ENCODE data around the gene SF3B2. TPM values are rescaled to one million over a fixed set of nuclear protein-coding genes. Genes with fewer than 3 reads are reported as not detected.

The SF3B2 gene
- total RNA-seq, 2 donors from 2014 or later: 112 to 255 TPM

DNA sequence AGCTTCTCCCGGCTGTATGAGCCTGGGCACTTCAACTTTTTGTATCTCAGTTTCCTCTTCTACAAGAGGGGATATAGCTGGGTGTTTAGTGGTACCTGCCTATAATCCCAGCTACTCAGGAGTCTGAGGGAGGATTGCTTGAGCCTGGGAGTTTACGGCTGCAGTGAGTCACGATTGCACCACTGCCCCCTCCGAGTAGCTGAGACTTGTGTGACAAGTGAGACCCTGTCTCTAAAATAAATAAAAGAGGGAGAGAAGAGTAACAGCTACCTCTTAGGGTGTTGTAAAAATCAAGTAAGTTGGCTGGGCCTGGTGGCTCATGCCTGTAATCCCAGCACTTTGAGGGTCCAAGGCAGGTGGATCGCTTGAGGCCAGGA, 15.8 kb upstream of the SF3B2 start:
- 77 to 81% methylated on average over 5 of the region's 5 CpGs for WGBS, 2 donors
- no peaks in the 10 kb centered on the region for H3K9me3 ChIP-seq
- no peaks in the 10 kb centered on the region for H3K36me3 ChIP-seq (replicated peaks in 1 of 2; ENCODE audit: insufficient read depth in 1 of 2, low read depth in 2 of 2)
- no peak for ATAC-seq
- intact Hi-C loops (cut with DNase I): no loop called here
- no peaks in the 10 kb centered on the region for H3K27me3 ChIP-seq
- peaks cover 10% of the 10 kb centered on the region for H3K4me1 ChIP-seq
- TF ChIP-seq, protein P1, sequence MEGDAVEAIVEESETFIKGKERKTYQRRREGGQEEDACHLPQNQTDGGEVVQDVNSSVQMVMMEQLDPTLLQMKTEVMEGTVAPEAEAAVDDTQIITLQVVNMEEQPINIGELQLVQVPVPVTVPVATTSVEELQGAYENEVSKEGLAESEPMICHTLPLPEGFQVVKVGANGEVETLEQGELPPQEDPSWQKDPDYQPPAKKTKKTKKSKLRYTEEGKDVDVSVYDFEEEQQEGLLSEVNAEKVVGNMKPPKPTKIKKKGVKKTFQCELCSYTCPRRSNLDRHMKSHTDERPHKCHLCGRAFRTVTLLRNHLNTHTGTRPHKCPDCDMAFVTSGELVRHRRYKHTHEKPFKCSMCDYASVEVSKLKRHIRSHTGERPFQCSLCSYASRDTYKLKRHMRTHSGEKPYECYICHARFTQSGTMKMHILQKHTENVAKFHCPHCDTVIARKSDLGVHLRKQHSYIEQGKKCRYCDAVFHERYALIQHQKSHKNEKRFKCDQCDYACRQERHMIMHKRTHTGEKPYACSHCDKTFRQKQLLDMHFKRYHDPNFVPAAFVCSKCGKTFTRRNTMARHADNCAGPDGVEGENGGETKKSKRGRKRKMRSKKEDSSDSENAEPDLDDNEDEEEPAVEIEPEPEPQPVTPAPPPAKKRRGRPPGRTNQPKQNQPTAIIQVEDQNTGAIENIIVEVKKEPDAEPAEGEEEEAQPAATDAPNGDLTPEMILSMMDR (IDR thresholded peaks at IDR 0.05): no peak
- TF ChIP-seq POLR2A (IDR thresholded peaks at IDR 0.05): no peak
- H3K4me3 ChIP-seq: no peak overlapping the region
- no peak overlapping the region for H3K27ac ChIP-seq
- DNase-seq: no peak

DNA sequence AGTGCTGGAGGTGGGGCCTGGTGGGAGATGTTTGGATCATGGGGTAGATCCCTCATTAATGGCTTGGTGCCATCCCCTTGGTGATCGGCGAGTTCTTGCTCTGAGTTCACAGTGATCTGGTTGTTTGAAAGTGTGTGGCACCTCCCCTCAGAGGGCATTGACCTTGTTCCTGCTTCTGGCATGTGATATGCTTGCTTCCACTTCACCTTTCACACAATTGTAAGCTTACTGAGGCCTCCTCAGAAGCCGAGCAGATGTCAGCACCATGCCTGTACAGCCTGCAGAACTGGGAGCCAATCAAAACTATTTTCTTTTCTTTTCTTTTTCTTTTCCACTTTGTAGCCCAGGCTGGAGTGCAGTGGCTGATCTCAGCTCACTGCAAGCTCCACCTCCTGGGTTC, 14.8 kb upstream of the SF3B2 start:
- DNase-seq (no peak), ATAC-seq (no peak)
- no peak overlapping the region for H3K27ac ChIP-seq
- no peak for TF ChIP-seq POLR2A (IDR thresholded peaks at IDR 0.05)
- TF ChIP-seq, protein P1 (IDR thresholded peaks at IDR 0.05): no peak
- H3K4me3 ChIP-seq: no peak overlapping the region
- 75 to 77% methylated on average over 1 to 3 of the region's 3 CpGs for WGBS, 2 donors
- intact Hi-C loops (cut with DNase I): no loop called here
- H3K9me3 ChIP-seq: no peaks in the 10 kb centered on the region
- H3K36me3 ChIP-seq (replicated peaks in 1 of 2; ENCODE audit: insufficient read depth in 1 of 2, low read depth in 2 of 2): no peaks in the 10 kb centered on the region
- no peaks in the 10 kb centered on the region for H3K27me3 ChIP-seq
- peaks cover 10% of the 10 kb centered on the region for H3K4me1 ChIP-seq

DNA sequence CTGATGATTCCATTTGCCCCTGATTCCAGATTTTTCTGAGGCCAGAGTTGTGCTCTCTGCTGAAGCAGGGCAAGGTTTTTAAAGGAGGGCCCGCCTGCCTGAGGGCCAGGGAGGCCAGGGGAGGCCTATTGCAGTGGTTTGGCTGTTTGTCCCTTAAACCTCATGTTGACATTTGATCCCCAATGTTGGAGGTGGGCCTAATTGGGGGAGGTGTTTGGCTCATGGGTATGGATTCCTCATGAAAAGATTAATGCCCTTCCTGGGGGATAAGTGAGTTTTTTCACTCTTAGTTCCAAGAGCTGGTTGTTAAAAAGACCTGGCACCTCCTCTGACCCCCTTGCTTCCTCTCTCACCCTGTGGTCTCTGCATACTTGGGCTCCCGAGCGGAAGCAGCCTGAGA, 12.4 kb upstream of the SF3B2 start:
- intact Hi-C loops (cut with DNase I): no loop called here
- DNase-seq: peak in 3 of 4 donors; percentile 31 to 42 (median 39)
- H3K4me1 ChIP-seq: peaks cover 10% of the 10 kb centered on the region
- peak overlapping the region in 3 of 4 donors; percentile 28 to 65 (median 55) for H3K27ac ChIP-seq
- no peak for TF ChIP-seq POLR2A (IDR thresholded peaks at IDR 0.05)
- TF ChIP-seq, protein P1 (IDR thresholded peaks at IDR 0.05): no peak
- WGBS, 2 donors: 57 to 60% methylated on average over 1 to 3 of the region's 3 CpGs
- H3K9me3 ChIP-seq: no peaks in the 10 kb centered on the region
- H3K4me3 ChIP-seq: no peak overlapping the region
- ATAC-seq: peak; percentile 58
- no peaks in the 10 kb centered on the region for H3K36me3 ChIP-seq (replicated peaks in 1 of 2; ENCODE audit: insufficient read depth in 1 of 2, low read depth in 2 of 2)
- no peaks in the 10 kb centered on the region for H3K27me3 ChIP-seq

DNA sequence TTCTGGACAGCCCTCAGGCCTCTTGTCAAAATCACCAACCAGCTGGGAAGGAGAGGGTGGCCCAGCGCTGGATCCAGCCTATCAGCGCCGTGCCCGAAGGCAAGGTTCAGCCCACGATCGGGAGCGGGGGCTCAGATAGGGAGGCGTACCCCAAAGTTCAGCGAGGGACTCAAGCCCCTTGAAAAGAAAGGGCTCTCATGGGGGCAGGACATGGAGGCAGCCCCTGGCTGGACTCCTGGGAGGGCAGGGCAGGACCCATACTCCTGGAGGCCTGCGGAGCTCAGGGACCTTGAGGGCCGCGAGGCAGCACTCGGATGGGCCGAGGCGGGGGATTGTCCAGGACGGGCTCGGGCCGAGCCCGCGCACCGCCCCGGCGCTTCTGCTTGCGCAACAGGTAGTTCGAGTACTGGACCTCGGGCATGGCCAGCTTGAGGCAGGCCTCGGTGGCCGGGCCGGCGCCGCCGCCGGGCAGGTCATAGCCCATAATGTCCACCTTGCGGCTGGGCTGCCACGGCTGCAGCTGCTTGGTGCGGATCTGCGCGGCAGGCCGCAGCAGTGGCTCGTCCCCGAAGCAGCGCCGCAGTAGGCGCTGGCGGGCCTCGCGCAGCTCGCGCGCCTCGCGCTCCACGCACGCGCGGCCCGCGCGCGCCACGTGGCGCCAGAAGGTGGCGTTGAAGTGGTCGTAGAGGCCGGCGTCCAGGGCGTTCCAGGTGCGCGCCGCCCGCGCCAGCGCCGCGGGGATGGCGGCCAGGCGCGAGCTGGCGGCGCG, 9.8 kb upstream of the SF3B2 start:
- 94 to 95% methylated on average over 67 to 77 of the region's 81 CpGs for WGBS, 2 donors
- H3K27ac ChIP-seq: no peak overlapping the region
- no peaks in the 10 kb centered on the region for H3K27me3 ChIP-seq
- DNase-seq: no peak
- no peaks in the 10 kb centered on the region for H3K9me3 ChIP-seq
- intact Hi-C loops (cut with DNase I): no loop called here
- H3K4me1 ChIP-seq: peaks cover 18% of the 10 kb centered on the region
- no peaks in the 10 kb centered on the region for H3K36me3 ChIP-seq (replicated peaks in 1 of 2; ENCODE audit: insufficient read depth in 1 of 2, low read depth in 2 of 2)
- no peak overlapping the region for H3K4me3 ChIP-seq
- no peak for ATAC-seq
- TF ChIP-seq, protein P1 (IDR thresholded peaks at IDR 0.05): no peak
- TF ChIP-seq POLR2A (IDR thresholded peaks at IDR 0.05): no peak

All from body of pancreas (tissue), 4 donors.